Stomach smooth muscle (tissue), 2 donors: ENCODE measurements around the gene TGIF2.
"Not testable (repeated sequence)": the region's sequence is repeated elsewhere in the genome, so short reads cannot be mapped to it uniquely, and the experiment has no call there.

Experiments
- H3K27ac ChIP-seq: one replicate; pipeline ENCODE4 v1.7.0; 2013; ENCODE audit warnings: mild to moderate bottlenecking, low read length, inconsistent platforms
- H3K27me3 ChIP-seq, 2 donors: one replicate each; pipeline ENCODE4 v1.7.0; 2013; ENCODE audit warnings: low read length in 2 of 2; ENCODE audit not compliant: insufficient read depth in 2 of 2, control insufficient read depth in 1 of 2
- H3K36me3 ChIP-seq, 2 donors: one replicate each; pipeline ENCODE4 v1.7.0; 2013; ENCODE audit warnings: low read length in 2 of 2; ENCODE audit not compliant: control insufficient read depth in 2 of 2, insufficient read depth in 2 of 2
- H3K4me1 ChIP-seq: one replicate; pipeline ENCODE4 v1.7.0; 2013; ENCODE audit warnings: low read length; ENCODE audit not compliant: control insufficient read depth, insufficient read depth
- H3K4me3 ChIP-seq, 2 donors: one replicate each; pipeline ENCODE4 v1.7.0; 2013; ENCODE audit warnings: low read length in 2 of 2
- H3K9ac ChIP-seq, 2 donors: one replicate each; pipeline ENCODE4 v1.7.0; 2013; ENCODE audit warnings: low read length in 2 of 2, mild to moderate bottlenecking in 1 of 2
- H3K9me3 ChIP-seq, 2 donors: one replicate each; pipeline ENCODE4 v1.7.0; 2013; ENCODE audit warnings: low read length in 2 of 2; ENCODE audit not compliant: control insufficient read depth in 2 of 2
- donor health status: healthy.
- donor health status: Pancreatic carcinoma.

TGIF2 gene

DNA sequence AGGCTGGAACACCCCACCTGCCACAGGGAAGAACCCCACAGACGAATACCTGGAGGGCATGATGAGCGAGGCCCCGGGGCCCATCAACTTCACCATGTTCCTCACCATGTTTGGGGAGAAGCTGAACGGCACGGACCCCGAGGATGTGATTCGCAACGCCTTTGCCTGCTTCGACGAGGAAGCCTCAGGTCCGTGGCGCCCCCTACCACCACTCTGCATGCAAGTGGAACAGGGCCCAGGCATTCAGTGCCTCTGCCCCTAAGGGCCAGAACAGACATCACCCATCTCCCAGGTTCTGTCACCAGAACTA, 25.4 kb upstream of the TGIF2 start:
- Histone ChIP-seq H3K4me3 (peak overlapping the region in 1 of 2 donors; percentile 22), H3K27ac (peak overlapping the region; percentile 100), H3K36me3 (peaks cover 42 to 43% of the 10 kb centered on the region in 2 donors), H3K4me1 (peaks cover 73% of the 10 kb centered on the region), H3K9ac (no peak overlapping the region), H3K27me3 (no peaks in the 10 kb centered on the region), H3K9me3 (no peaks in the 10 kb centered on the region)

- H3K9me3 ChIP-seq = no peaks in the 10 kb centered on the region
- H3K4me3 ChIP-seq = no peak overlapping the region
- peak overlapping the region; percentile 100 for H3K27ac ChIP-seq
- H3K27me3 ChIP-seq = no peaks in the 10 kb centered on the region
- H3K36me3 ChIP-seq = peaks cover 34 to 37% of the 10 kb centered on the region in 2 donors
- H3K4me1 ChIP-seq = peaks cover 63% of the 10 kb centered on the region
- H3K9ac ChIP-seq = no peak overlapping the region
Observed at GRCh38 chr20:36548704-36549627, 24.4 kb upstream of the TGIF2 start.

DNA sequence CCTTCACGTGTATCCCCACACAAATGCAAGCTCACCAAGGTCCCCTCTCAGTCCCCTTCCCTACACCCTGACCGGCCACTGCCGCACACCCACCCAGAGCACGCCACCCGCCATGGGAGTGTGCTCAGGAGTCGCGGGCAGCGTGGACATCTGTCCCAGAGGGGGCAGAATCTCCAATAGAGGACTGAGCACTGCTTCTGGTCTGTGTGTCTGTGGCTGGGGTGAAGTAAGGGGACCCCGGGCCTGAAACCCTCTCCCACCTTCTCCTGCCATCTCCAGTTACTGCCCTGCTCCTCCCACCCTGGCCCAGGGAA, 23.8 kb upstream of the TGIF2 start:
- Histone ChIP-seq H3K9me3 (no peaks in the 10 kb centered on the region), H3K27me3 (no peaks in the 10 kb centered on the region), H3K36me3 (peaks cover 34 to 36% of the 10 kb centered on the region in 2 donors), H3K9ac (peak overlapping the region in 1 of 2 donors; percentile 21), H3K4me3 (no peak overlapping the region), H3K27ac (peak overlapping the region; percentile 77), H3K4me1 (peaks cover 58% of the 10 kb centered on the region)

DNA sequence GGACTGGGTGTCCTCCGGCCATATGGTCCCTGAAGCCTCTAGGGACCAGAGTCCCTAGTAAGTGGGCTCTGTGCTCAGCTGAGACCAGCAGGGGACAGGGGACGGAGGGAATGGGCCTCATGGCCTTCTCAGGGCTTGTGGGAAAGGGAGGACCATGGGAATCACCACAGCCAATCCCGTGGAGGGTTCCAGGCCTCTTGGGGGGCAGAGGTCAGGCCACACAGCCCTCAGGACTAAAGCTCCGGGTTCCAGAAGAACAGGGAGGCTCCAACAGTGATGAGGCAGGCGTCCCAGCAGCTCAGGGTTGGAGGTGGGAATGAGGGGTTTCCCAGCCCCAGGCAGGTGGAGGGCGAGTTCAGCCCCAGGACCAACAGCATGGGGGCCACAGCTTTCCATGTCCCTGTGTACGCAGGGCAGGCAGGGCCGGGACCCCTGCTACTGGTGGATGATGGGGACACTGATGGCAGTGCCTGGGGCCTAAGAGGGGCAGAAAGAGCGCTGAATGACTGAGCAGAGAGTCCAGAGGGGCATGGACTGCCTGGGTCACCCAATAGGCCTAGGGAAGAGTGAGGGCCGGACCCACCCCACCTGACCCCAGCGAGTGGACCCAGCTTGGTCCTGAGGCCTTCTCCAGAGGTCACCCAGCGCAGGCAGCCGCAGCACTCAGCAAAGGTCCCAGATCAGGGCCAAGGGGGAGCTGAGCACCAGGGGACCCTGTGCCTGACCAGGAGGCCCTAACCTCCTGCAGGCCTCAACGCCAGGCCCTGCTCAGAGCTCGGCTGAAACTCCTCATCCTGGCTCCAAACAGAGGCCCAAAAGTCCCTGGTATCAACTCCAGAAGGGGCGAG, 23.2 kb upstream of the TGIF2 start:
- H3K36me3 ChIP-seq = peaks cover 30 to 31% of the 10 kb centered on the region in 2 donors
- peaks cover 52% of the 10 kb centered on the region for H3K4me1 ChIP-seq
- H3K27ac ChIP-seq = peak overlapping the region; percentile 77
- H3K9ac ChIP-seq = peak overlapping the region in 1 of 2 donors; percentile 36
- H3K9me3 ChIP-seq = no peaks in the 10 kb centered on the region
- no peaks in the 10 kb centered on the region for H3K27me3 ChIP-seq
- no peak overlapping the region for H3K4me3 ChIP-seq

- Histone ChIP-seq H3K27me3 (no peaks in the 10 kb centered on the region), H3K4me1 (peaks cover 46% of the 10 kb centered on the region), H3K9ac (peak overlapping the region in 1 of 2 donors; percentile 21), H3K27ac (peak overlapping the region; percentile 77), H3K4me3 (no peak overlapping the region), H3K9me3 (no peaks in the 10 kb centered on the region), H3K36me3 (peaks cover 29% of the 10 kb centered on the region in 2 donors)
Observed at GRCh38 chr20:36550790-36551299, 22.6 kb upstream of the TGIF2 start.

DNA sequence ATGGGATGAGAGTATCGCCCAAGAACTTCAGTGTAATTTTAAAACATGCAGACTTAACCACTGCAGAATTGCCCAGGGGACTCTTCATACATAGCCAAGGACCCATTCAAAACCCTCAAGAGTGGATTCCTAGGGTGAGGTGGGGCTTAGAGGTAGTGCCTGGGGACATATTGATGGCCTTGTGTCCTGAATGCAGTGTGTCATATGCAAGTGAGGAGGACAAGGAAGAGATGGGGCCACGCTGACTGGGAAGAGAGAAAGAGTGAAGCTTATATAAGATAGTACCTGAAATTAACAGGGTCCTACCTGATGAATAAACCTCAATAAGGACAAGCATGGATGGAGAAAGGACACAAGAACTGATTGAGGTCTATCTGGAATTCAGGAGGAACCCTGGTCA, 18.1 kb upstream of the TGIF2 start:
- H3K9ac ChIP-seq = no peak overlapping the region
- H3K27ac ChIP-seq = no peak overlapping the region
- no peaks in the 10 kb centered on the region for H3K27me3 ChIP-seq
- H3K9me3 ChIP-seq = no peaks in the 10 kb centered on the region
- peaks cover 13% of the 10 kb centered on the region for H3K4me1 ChIP-seq
- no peaks in the 10 kb centered on the region for H3K36me3 ChIP-seq
- H3K4me3 ChIP-seq = no peak overlapping the region

DNA sequence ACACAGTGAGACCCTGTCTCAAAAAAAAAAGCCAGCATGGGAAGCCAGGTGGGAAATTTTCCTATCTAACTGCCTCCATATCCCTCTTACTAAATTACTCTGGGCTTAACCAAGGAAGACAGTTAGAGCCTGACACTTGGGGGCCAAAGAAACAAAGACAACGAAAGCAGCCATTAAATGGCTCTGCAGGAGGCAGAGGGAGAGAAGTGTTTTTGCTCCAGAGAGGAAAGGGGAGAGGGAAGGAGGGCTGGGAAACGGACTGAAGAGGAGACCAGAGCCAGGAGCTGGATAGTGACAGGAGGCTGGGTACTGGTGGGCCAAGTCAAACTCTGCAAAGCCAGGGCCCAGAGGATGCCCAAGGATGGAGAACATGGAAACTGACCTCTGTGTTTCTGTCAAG, 10.7 kb upstream of the TGIF2 start:
- H3K4me1 ChIP-seq = no peaks in the 10 kb centered on the region

DNA sequence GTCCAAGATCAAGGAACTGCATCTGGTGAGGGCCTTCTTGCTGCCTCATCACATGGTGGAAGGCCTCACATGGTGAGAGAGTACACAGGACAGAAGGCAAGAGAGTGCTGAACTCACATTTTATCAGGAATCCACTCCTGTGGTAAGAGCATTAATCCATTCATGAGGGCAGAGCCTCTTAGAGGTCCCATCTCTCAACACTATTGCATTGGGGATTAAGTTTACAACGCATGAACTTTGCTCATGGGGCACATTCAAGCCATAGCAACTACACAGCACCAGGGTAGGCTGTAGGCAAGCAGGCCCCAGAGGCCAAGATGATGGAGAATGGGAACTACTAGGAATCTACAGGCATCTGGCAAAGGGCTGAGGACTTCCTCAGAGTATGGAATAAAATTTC, 10.0 kb upstream of the TGIF2 start:
- Histone ChIP-seq H3K27ac (no peak overlapping the region), H3K4me3 (no peak overlapping the region)

More for the DNA sequence above, 10.7 kb upstream of the TGIF2 start:
- Histone ChIP-seq H3K9ac (no peak overlapping the region), H3K36me3 (no peaks in the 10 kb centered on the region), H3K27me3 (no peaks in the 10 kb centered on the region), H3K27ac (no peak overlapping the region), H3K9me3 (peaks cover 0 to 3% of the 10 kb centered on the region in 2 donors), H3K4me3 (no peak overlapping the region)

DNA sequence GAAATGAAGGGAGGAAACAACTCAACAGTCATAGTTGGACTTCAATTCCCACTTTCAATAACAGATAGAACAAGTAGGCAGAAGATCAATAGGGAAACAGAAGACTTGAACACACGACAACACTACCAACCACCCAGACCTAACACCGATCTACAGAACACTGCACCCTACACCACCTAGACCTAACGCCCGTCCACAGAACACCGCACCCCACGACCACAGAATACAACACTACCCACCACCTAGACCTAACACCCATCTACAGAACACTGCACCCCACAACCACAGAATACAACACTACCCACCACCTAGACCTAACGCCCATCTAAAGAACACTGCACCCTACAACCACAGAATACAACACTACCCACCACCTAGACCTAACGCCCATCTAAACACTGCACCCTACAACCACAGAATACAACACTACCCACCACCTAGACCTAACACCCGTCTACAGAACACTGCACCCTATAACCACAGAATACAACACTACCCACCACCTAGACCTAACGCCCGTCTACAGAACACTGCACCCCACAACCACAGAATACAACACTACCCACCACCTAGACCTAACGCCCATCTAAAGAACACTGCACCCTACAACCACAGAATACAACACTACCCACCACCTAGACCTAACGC, 9.2 kb upstream of the TGIF2 start:
- H3K9me3 ChIP-seq, H3K36me3 ChIP-seq, H3K9ac ChIP-seq, H3K4me1 ChIP-seq, H3K27ac ChIP-seq, H3K4me3 ChIP-seq, H3K27me3 ChIP-seq: not testable (repeated sequence)

More for the DNA sequence above, 10.0 kb upstream of the TGIF2 start:
- Histone ChIP-seq H3K36me3 (no peaks in the 10 kb centered on the region), H3K4me1 (no peaks in the 10 kb centered on the region), H3K27me3 (no peaks in the 10 kb centered on the region), H3K9ac (no peak overlapping the region), H3K9me3 (peaks cover 0 to 3% of the 10 kb centered on the region in 2 donors)

DNA sequence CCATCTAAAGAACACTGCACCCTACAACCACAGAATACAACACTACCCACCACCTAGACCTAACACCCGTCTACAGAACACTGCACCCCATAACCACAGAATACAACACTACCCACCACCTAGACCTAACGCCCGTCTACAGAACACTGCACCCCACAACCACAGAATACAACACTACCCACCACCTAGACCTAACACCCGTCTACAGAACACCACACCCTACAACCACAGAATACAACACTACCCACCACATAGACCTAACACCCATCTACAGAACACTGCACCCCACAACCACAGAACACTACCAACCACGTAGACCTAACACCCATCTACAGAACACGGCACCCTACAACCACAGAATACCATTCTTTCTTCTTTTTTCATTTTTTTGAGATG, 8.7 kb upstream of the TGIF2 start:
- not testable (repeated sequence) for H3K4me3 ChIP-seq, H3K27ac ChIP-seq, H3K9ac ChIP-seq, H3K9me3 ChIP-seq, H3K4me1 ChIP-seq, H3K36me3 ChIP-seq, H3K27me3 ChIP-seq
